GM19023 (cell line): ENCODE measurements around the gene HOTAIR.

Experiments used
- ATAC-seq: cut with Tn5 transposase; IDR thresholded peaks from one replicate; pipeline ENCODE4 v1.9.1; 2021; ENCODE audit warnings: mild to moderate bottlenecking, moderate library complexity; ENCODE audit not compliant: unreplicated experiment

HOTAIR gene

GRCh38 chr12:53929527-53929926 is 45.2 kb downstream of the HOTAIR start:
- ATAC-seq: no peak

- ATAC-seq: no peak
Measured at GRCh38 chr12:53928054-53928835, 46.5 kb downstream of the HOTAIR start.

GRCh38 chr12:53927220-53928029 is 47.3 kb downstream of the HOTAIR start:
- ATAC-seq: no peak

GRCh38 chr12:53924521-53925405 is 50.0 kb downstream of the HOTAIR start:
- ATAC-seq: no peak

- ATAC-seq: no peak
Measured at GRCh38 chr12:53916788-53917655, 57.7 kb downstream of the HOTAIR start.
